Loucy (cell line): ENCODE results near the gene UBR1.

Source experiments
- H2AFZ ChIP-seq: fragments of 200-600 bp; sonication (generic); 2 replicates; pipeline ENCODE4 v1.6.0; 2016; ENCODE audit warnings: antibody characterized with exemption, mild to moderate bottlenecking, low read length, moderate library complexity
- H3F3A ChIP-seq: fragments of 200-600 bp; 2 replicates; pipeline ENCODE4 v1.6.0; 2016; ENCODE audit warnings: antibody characterized with exemption, low read depth, mild to moderate bottlenecking
- H3K27me3 ChIP-seq: fragments of 200-600 bp; sonication (generic); 2 replicates; pipeline ENCODE4 v1.6.1; 2014; ENCODE audit warnings: low read length, mild to moderate bottlenecking; ENCODE audit not compliant: insufficient read depth, poor library complexity, severe bottlenecking
- H3K36me3 ChIP-seq: fragments of 200-600 bp; sonication (generic); 2 replicates; pipeline ENCODE4 v1.6.1; 2016; ENCODE audit warnings: low read length; ENCODE audit not compliant: insufficient read depth
- H3K4me1 ChIP-seq: fragments of 200-600 bp; sonication (generic); 2 replicates; pipeline ENCODE4 v1.5.1; 2014; ENCODE audit warnings: low read length, mild to moderate bottlenecking; ENCODE audit not compliant: insufficient read depth, poor library complexity, severe bottlenecking
- H3K4me2 ChIP-seq: fragments of 200-600 bp; sonication (generic); 2 replicates; pipeline ENCODE4 v1.6.0; 2014; ENCODE audit warnings: antibody characterized with exemption, low read length, low read depth, mild to moderate bottlenecking; ENCODE audit not compliant: poor library complexity, severe bottlenecking
- H3K4me3 ChIP-seq: fragments of 200-600 bp; sonication (generic); 2 replicates; pipeline ENCODE4 v1.5.1; 2014; ENCODE audit warnings: low read length, mild to moderate bottlenecking, mixed read lengths; ENCODE audit not compliant: poor library complexity, severe bottlenecking
- H3K79me2 ChIP-seq: fragments of 200-600 bp; sonication (generic); 2 replicates; pipeline ENCODE4 v1.6.1; 2014; ENCODE audit warnings: low read length; ENCODE audit not compliant: insufficient read depth
- H3K9ac ChIP-seq: fragments of 200-600 bp; sonication (generic); 2 replicates; pipeline ENCODE4 v1.6.0; 2014; ENCODE audit warnings: mild to moderate bottlenecking, low read depth, low read length, moderate library complexity; ENCODE audit not compliant: poor library complexity, severe bottlenecking
- H3K9me2 ChIP-seq: fragments of 200-600 bp; sonication (generic); replicated peaks from 2 replicates; pipeline ENCODE4 v1.6.1; 2016; ENCODE audit warnings: low read depth, low read length, mixed read lengths
- H3K9me3 ChIP-seq: fragments of 200-600 bp; sonication (generic); 2 replicates; pipeline ENCODE4 v1.6.1; 2014; ENCODE audit warnings: mild to moderate bottlenecking, antibody characterized with exemption, low read length, low read depth; ENCODE audit not compliant: insufficient read depth
- H4K20me1 ChIP-seq: fragments of 200-600 bp; sonication (generic); 2 replicates; pipeline ENCODE4 v1.6.0; 2014; ENCODE audit warnings: antibody characterized with exemption, low read length, mild to moderate bottlenecking; ENCODE audit not compliant: insufficient read depth, poor library complexity, severe bottlenecking
- EZH2phosphoT487 ChIP-seq: fragments of 200-600 bp; IDR thresholded peaks from 2 replicates; pipeline ENCODE4 v1.6.1; 2018; ENCODE audit warnings: antibody characterized with exemption, mild to moderate bottlenecking, moderate library complexity, borderline replicate concordance
- TF ChIP-seq, protein P1 (sequence below): fragments of 200-600 bp; sonication (generic); conservative IDR thresholded peaks from 2 replicates; pipeline ENCODE4 v1.5.1; 2014; ENCODE audit warnings: mild to moderate bottlenecking, antibody characterized with exemption, low read length

UBR1 gene

DNA sequence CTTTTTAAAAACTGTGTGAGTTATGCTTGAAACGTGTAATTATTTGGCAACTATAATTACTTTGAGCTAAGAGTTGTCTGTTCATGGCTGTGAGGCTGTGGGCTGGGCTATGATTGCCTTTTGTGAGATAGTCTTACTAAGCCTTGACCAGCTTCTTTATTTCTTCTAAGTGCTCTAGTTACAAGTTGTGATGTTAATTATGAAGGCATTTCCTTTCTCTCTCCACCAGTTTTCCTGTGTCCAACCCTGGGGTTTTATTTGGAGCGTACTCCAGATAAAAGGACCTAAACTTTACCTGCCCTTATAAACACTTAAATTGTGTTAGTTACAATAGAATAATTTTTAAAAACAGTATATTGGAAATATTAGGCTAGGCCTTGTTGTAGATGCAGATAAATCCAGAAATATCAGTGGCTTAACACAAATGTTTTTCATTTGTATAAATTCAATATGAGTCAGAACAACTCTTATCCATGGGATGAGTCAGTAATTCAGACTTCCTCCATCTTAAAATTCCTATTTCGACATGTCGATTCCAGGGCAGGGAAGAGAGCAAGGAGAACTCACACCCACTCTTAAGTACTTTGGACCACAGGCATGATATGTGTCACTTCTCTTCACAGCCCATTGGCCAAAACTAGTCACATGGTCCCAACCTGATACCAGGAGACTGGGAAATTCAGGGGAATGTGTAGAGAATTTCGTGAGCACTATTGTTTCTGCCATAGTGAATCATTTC, 44.5 kb upstream of the UBR1 start:
- TF ChIP-seq, protein P1, sequence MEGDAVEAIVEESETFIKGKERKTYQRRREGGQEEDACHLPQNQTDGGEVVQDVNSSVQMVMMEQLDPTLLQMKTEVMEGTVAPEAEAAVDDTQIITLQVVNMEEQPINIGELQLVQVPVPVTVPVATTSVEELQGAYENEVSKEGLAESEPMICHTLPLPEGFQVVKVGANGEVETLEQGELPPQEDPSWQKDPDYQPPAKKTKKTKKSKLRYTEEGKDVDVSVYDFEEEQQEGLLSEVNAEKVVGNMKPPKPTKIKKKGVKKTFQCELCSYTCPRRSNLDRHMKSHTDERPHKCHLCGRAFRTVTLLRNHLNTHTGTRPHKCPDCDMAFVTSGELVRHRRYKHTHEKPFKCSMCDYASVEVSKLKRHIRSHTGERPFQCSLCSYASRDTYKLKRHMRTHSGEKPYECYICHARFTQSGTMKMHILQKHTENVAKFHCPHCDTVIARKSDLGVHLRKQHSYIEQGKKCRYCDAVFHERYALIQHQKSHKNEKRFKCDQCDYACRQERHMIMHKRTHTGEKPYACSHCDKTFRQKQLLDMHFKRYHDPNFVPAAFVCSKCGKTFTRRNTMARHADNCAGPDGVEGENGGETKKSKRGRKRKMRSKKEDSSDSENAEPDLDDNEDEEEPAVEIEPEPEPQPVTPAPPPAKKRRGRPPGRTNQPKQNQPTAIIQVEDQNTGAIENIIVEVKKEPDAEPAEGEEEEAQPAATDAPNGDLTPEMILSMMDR: no peak
- no peak for TF ChIP-seq EZH2phosphoT487
- no peak overlapping the region for H3K4me3 ChIP-seq
- H3K79me2 ChIP-seq: no peaks in the 10 kb centered on the region
- H3K9ac ChIP-seq: no peak overlapping the region
- H3F3A ChIP-seq: no peaks in the 10 kb centered on the region
- H3K36me3 ChIP-seq: peaks cover 6% of the 10 kb centered on the region; the same call in 1 of the 2 replicates
- no peaks in the 10 kb centered on the region for H4K20me1 ChIP-seq
- no peaks in the 10 kb centered on the region for H3K4me1 ChIP-seq
- H3K4me2 ChIP-seq: no peak overlapping the region
- H3K27me3 ChIP-seq: no peaks in the 10 kb centered on the region
- no peak overlapping the region for H2AFZ ChIP-seq
- no peaks in the 10 kb centered on the region for H3K9me2 ChIP-seq
- H3K9me3 ChIP-seq: no peaks in the 10 kb centered on the region

- Histone ChIP-seq H4K20me1 (no peaks in the 10 kb centered on the region), H3K9me3 (no peaks in the 10 kb centered on the region; the same call in 1 of the 2 replicates), H2AFZ (no peak overlapping the region), H3F3A (no peaks in the 10 kb centered on the region), H3K4me2 (no peak overlapping the region), H3K36me3 (0 out of 2 replicates have a peak, but pooled peaks cover 3% of the 10 kb centered on the region), H3K9me2 (no peaks in the 10 kb centered on the region), H3K4me1 (peaks cover 13% of the 10 kb centered on the region), H3K27me3 (no peaks in the 10 kb centered on the region), H3K79me2 (no peaks in the 10 kb centered on the region), H3K9ac (no peak overlapping the region), H3K4me3 (no peak overlapping the region)
- TF ChIP-seq, protein P1: no peak
- TF ChIP-seq EZH2phosphoT487: no peak
These were observed 40.3 kb upstream of the UBR1 start for GRCh38 chr15:43146184-43146583.

DNA sequence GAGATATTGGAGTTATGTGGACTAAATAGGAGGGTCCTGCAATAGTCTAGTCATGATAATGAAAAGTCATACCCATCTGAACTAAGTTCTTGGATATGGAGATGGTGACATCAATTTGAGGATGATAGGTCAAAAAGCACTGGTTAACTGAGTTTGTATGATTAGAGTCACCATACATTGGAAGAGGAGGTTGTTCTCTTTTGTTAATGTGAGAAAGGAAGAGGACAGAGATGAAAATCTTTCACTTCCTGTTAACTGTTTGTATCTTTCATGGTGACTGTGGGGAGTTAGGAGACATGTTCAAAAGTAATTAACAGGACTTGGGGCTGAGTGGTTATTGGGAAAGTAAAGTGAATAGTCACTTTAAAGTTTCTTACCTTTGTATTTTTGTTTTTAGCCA, 38.7 kb upstream of the UBR1 start:
- TF ChIP-seq, protein P1: no peak
- no peak for TF ChIP-seq EZH2phosphoT487
- Histone ChIP-seq H2AFZ (no peak overlapping the region), H4K20me1 (no peaks in the 10 kb centered on the region), H3K27me3 (no peaks in the 10 kb centered on the region), H3K4me3 (peak overlapping the region; percentile 1), H3K4me2 (peak overlapping the region; percentile 18), H3K79me2 (no peaks in the 10 kb centered on the region), H3F3A (no peaks in the 10 kb centered on the region), H3K9me2 (no peaks in the 10 kb centered on the region), H3K36me3 (peaks cover 5% of the 10 kb centered on the region; the same call in 1 of the 2 replicates), H3K4me1 (peaks cover 13% of the 10 kb centered on the region), H3K9me3 (no peaks in the 10 kb centered on the region; the same call in 1 of the 2 replicates), H3K9ac (no peak overlapping the region)
